GM11168 (cell line): ENCODE results near the gene DDA1.
"Not testable (repeated sequence)": the region's sequence is repeated elsewhere in the genome, so short reads cannot be mapped to it uniquely, and the experiment has no call there.

Experiments used
- in situ Hi-C: fragments of 300-500 bp; cut with MboI; formaldehyde crosslinking; loops from one replicate; pipeline ENCODE4 v1.12.0; 2022; ENCODE audit warnings: low sequenced_read_pairs; ENCODE audit not compliant: unreplicated experiment

The DDA1 gene

GRCh38 chr19:17309198-17309964 lies at the start of gene DDA1:
DDA1 (plus strand) TSS chr19:17309563; CDS start chr19:17309655, 92 bp downstream.
- in situ Hi-C loops: no loop called here

GRCh38 chr19:17259934-17260333 lies 49.4 kb upstream of the DDA1 start:
- in situ Hi-C loops: no loop called here

GRCh38 chr19:17260842-17261325 lies 48.5 kb upstream of the DDA1 start:
- in situ Hi-C loops: no loop called here

- in situ Hi-C loops: no loop called here
Observed at GRCh38 chr19:17262557-17262956, 46.8 kb upstream of the DDA1 start.

GRCh38 chr19:17263712-17264640 lies 45.4 kb upstream of the DDA1 start:
- in situ Hi-C loops: no loop called here

- in situ Hi-C loops: no loop called here
Observed at GRCh38 chr19:17264641-17264979, 44.8 kb upstream of the DDA1 start, which contains the start of gene USHBP1. USHBP1 (minus strand) TSS chr19:17264745; CDS start chr19:17264299, 446 bp downstream.

GRCh38 chr19:17266026-17266425 lies 43.3 kb upstream of the DDA1 start:
- in situ Hi-C loops: no loop called here

- in situ Hi-C loops: no loop called here
Observed at GRCh38 chr19:17266589-17266974, 42.8 kb upstream of the DDA1 start.

- in situ Hi-C loops: no loop called here
Observed at GRCh38 chr19:17266975-17267788, 42.2 kb upstream of the DDA1 start, which contains the start of gene BABAM1. BABAM1 (plus strand) TSS chr19:17267443; CDS start chr19:17268807, 1,364 bp downstream.

- in situ Hi-C loops: no loop called here
Observed at GRCh38 chr19:17268754-17269153, 40.6 kb upstream of the DDA1 start.

GRCh38 chr19:17274892-17275291 lies 34.5 kb upstream of the DDA1 start:
- in situ Hi-C loops: not testable (repeated sequence)

GRCh38 chr19:17275441-17276175 lies 33.8 kb upstream of the DDA1 start:
- in situ Hi-C loops: no loop called here

GRCh38 chr19:17279436-17279835 lies 29.9 kb upstream of the DDA1 start:
- in situ Hi-C loops: no loop called here

- in situ Hi-C loops: no loop called here
Observed at GRCh38 chr19:17281391-17282304, 27.7 kb upstream of the DDA1 start, which contains the start of gene ANKLE1. ANKLE1 (plus strand) TSS chr19:17281901; CDS start chr19:17281921, 20 bp downstream.

GRCh38 chr19:17282488-17283125 lies 26.8 kb upstream of the DDA1 start:
- in situ Hi-C loops: no loop called here

GRCh38 chr19:17283504-17283996 lies 25.8 kb upstream of the DDA1 start:
- in situ Hi-C loops: no loop called here

GRCh38 chr19:17285415-17286135 lies 23.8 kb upstream of the DDA1 start:
- in situ Hi-C loops: no loop called here
